ENCODE data around the gene SLC19A1. TPM values are rescaled to one million over a fixed set of nuclear protein-coding genes. Genes with fewer than 3 reads are reported as not detected.

SLC19A1 gene
- polyA plus RNA-seq (2011; rRNA removed) (3.3 and 8.1 TPM in 2 replicates), polyA minus RNA-seq (2011; rRNA and poly(A)+ RNA removed) (2.3 and 2.5 TPM in 2 replicates)

DNA sequence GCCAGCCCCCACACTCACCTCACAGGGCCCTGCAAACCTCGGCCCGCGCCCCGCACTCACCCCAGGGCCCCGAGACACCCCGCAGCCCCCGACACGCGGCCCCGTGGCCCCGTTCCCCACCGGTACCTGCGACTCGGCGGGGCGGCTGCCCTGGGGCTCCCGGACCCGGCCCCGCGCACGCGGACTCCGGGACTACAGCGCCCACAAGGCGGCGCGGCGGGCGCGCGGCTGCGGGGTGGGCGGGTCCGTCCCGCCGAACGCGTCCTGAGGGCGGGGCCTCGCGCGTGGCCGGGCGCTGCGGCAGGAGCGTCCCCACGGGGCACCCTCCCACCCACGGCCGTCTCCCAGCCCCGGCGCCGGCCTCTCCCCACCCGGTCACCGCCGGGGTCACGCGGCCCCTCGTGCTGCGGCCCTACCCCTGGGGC lies at the start of gene SLC19A1:
TSS of gene SLC19A1 (minus strand) at position 199 of the 425 bp plus-strand sequence. CDS start 4,481 bp downstream, outside the sequence.
- DNase-seq (ENCODE audit: low read depth): no peak
- TF ChIP-seq, protein P1, sequence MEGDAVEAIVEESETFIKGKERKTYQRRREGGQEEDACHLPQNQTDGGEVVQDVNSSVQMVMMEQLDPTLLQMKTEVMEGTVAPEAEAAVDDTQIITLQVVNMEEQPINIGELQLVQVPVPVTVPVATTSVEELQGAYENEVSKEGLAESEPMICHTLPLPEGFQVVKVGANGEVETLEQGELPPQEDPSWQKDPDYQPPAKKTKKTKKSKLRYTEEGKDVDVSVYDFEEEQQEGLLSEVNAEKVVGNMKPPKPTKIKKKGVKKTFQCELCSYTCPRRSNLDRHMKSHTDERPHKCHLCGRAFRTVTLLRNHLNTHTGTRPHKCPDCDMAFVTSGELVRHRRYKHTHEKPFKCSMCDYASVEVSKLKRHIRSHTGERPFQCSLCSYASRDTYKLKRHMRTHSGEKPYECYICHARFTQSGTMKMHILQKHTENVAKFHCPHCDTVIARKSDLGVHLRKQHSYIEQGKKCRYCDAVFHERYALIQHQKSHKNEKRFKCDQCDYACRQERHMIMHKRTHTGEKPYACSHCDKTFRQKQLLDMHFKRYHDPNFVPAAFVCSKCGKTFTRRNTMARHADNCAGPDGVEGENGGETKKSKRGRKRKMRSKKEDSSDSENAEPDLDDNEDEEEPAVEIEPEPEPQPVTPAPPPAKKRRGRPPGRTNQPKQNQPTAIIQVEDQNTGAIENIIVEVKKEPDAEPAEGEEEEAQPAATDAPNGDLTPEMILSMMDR (IDR thresholded peaks at IDR 0.05; ENCODE audit: insufficient read depth, low read depth, low read length): 0 out of 2 replicates have a peak, but pooled peaks have one; percentile 10
- ChIA-PET POLR2A (no interaction called here), CTCF (no interaction called here)
- Histone ChIP-seq H3K36me3 (ENCODE audit: control insufficient read depth, insufficient read depth, low read length) (no peaks in the 10 kb centered on the region; the same call in 1 of the 2 replicates), H3K27me3 (ENCODE audit: control insufficient read depth, insufficient read depth, low read length) (peaks cover 4% of the 10 kb centered on the region; the same call in 1 of the 2 replicates), H3K4me3 (ENCODE audit: low read depth, low read length) (peak within 1 kb of the TSS; percentile 62)

DNA sequence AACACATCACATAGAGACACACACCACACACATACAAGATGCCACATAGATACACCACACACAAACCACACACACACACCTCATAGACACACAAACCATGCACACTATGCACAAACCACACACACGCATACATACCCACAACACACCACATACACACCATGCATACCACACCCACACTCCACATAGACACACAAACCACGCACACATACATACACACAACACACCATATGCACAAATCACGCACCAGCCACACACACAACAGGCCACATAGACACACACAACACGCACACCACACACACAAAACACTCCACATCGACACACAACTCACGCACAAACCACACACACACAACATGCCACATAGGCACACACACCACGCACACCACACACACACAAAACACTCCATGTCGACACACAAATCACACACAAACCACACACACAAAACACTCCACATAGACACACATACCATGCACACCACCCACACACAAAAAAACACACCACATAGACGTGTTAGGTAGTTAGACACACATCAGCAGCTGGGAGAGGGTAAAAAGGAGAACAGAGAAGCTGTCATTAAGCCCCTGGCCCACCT lies 49.5 kb upstream of the SLC19A1 start:
- H3K4me3 ChIP-seq (ENCODE audit: low read depth, low read length): no peak overlapping the region
- DNase-seq (ENCODE audit: low read depth): no peak
- TF ChIP-seq, protein P1 (IDR thresholded peaks at IDR 0.05; ENCODE audit: insufficient read depth, low read depth, low read length): no peak
- ChIA-PET POLR2A (no interaction called here), CTCF (interaction anchor here (0.9 to 1.5 kb wide), 4 partner anchors 36 to 451 kb away, joined by 3 to 11 read pairs (median 4); no protein-coding TSS in a partner anchor)
- H3K36me3 ChIP-seq (ENCODE audit: control insufficient read depth, insufficient read depth, low read length): no peaks in the 10 kb centered on the region
- H3K27me3 ChIP-seq (ENCODE audit: control insufficient read depth, insufficient read depth, low read length): peaks cover 12% of the 10 kb centered on the region

DNA sequence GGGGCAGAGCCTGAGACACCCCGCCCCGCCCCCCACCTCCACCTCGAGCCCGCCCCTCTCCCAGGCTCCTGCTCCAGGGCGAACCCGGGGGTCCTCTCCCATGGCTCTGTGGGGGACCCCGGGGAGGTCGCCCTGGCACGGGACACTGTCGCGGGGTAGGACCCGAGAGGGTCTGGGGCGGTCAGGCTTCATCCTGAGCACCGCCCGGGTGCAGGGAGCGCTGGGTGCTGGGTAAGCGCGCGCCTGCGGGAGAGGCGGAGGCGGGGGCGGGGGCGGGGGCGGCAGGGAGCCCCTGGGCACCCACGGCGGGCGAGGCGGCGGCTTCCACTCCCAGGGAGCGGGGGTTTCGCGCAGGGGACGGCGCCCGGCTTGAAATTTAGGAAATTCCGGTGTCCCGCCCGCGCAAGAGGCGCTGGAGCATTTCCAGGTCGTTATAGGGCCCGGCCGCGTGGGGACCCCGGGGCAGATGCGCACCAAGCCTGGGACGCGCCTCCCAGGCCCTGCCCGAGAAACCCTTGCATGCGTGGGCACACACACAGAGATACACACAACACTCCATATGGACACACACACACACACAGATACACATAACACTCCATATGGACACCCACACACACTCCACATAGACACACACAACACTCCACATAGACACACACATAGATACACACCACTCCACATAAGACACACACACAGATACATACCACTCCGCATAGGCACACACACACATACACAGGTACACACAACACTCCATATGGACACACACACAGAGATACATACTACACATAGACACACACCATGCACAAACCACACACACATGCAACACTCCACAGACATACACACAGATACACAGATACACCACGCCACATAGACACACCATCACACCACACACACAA lies 48.7 kb upstream of the SLC19A1 start:
- POLR2A ChIA-PET: no interaction called here
- Histone ChIP-seq H3K27me3 (ENCODE audit: control insufficient read depth, insufficient read depth, low read length) (peaks cover 12% of the 10 kb centered on the region), H3K36me3 (ENCODE audit: control insufficient read depth, insufficient read depth, low read length) (no peaks in the 10 kb centered on the region), H3K4me3 (ENCODE audit: low read depth, low read length) (peak overlapping the region; percentile 27)
- CTCF ChIA-PET: no interaction called here
- DNase-seq (ENCODE audit: low read depth): no peak
- TF ChIP-seq, protein P1 (IDR thresholded peaks at IDR 0.05; ENCODE audit: insufficient read depth, low read depth, low read length): no peak

DNA sequence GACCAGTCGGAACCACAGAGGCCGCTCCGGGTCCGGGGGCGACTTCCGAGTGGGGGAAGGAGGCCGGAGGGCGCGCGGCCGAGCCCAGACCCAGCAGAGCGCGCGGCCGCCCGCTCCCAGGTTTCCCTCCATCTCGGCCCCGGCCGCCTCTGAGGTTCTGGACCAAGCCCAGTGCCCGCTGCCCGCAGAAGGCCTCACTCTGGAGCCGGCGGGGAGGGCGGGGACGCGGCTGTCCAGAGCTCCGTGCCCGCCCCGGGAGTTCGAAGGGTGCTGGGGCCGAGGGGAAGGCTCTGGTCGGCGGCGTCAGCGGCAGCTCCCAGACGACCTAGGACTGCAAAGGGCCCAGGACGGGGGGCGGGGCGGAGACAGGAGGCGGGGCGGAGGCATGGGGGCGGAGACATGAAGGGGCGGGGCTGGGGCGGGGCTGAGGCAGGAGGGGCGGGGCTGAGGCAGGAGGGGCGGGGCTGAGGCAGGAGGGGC lies 48.0 kb upstream of the SLC19A1 start:
- no peak for DNase-seq (ENCODE audit: low read depth)
- POLR2A ChIA-PET: interaction anchor here (0.6 kb wide), 1 partner anchor 439 kb away, joined by 3 read pairs; no protein-coding TSS in a partner anchor
- TF ChIP-seq, protein P1 (IDR thresholded peaks at IDR 0.05; ENCODE audit: insufficient read depth, low read depth, low read length): no peak
- CTCF ChIA-PET: no interaction called here
- peaks cover 7% of the 10 kb centered on the region for H3K27me3 ChIP-seq (ENCODE audit: control insufficient read depth, insufficient read depth, low read length)
- H3K36me3 ChIP-seq (ENCODE audit: control insufficient read depth, insufficient read depth, low read length): no peaks in the 10 kb centered on the region
- H3K4me3 ChIP-seq (ENCODE audit: low read depth, low read length): peak overlapping the region; percentile 43

All from BJ (cell line).